ENCODE results near the gene CABCOCO1. TPM values are rescaled to one million over a fixed set of nuclear protein-coding genes. Genes with fewer than 3 reads are reported as not detected.
A peak's percentile ranks its signal among the peaks of the same experiment; 100 is the strongest.

CABCOCO1 gene
- 0.19 TPM in 1 of 2 replicates, not detected in the other for total RNA-seq
- long read RNA-seq = 0 reads

GRCh38 chr10:61662794-61663259 is at the start of gene CABCOCO1:
Gene CABCOCO1, plus strand, starts transcription at chr10:61662929. Its CDS starts 44 bp downstream, at chr10:61662973.
- peak within 1 kb of the TSS; percentile 66 for H3K27ac Mint-ChIP-seq (ENCODE audit: unreplicated experiment)
- H3K4me3 Mint-ChIP-seq (ENCODE audit: unreplicated experiment) = peak within 1 kb of the TSS; percentile 72
- H3K4me1 Mint-ChIP-seq (ENCODE audit: unreplicated experiment) = peaks cover 10% of the 10 kb centered on the region
- peak; percentile 89 for DNase-seq (ENCODE audit: extremely low spot score, unreplicated experiment)
- peak; percentile 41 for TF ChIP-seq CTCF (IDR thresholded peaks at IDR 0.05)
- H3K27me3 Mint-ChIP-seq (ENCODE audit: unreplicated experiment) = no peaks in the 10 kb centered on the region
- H3K36me3 Mint-ChIP-seq (ENCODE audit: unreplicated experiment) = no peaks in the 10 kb centered on the region
- no peaks in the 10 kb centered on the region for H3K9me3 Mint-ChIP-seq (ENCODE audit: unreplicated experiment)

DNA sequence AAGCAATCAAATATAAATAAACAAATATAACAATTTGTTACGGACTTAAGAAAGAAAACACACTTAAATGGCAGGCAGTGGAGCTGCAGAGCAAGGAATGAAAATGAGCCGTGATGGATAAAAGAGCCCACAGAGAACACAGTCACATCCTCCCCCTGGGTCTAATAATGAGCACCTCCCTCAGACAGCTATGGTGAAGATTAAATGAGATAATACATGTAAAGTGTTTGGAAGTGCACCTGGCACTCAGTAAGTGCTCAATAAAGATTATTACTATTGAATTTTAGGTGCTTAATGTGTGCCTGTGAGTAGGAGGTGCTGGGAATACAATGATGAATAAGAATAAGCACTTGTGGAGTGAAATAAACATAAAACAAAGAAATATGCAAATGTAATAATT is 49.1 kb upstream of the CABCOCO1 start:
- DNase-seq (ENCODE audit: extremely low spot score, unreplicated experiment) = no peak
- Mint-ChIP-seq H3K9me3 (ENCODE audit: unreplicated experiment) (no peaks in the 10 kb centered on the region), H3K27ac (ENCODE audit: unreplicated experiment) (no peak overlapping the region), H3K36me3 (ENCODE audit: unreplicated experiment) (no peaks in the 10 kb centered on the region), H3K4me3 (ENCODE audit: unreplicated experiment) (no peak overlapping the region), H3K4me1 (ENCODE audit: unreplicated experiment) (peaks cover 31% of the 10 kb centered on the region), H3K27me3 (ENCODE audit: unreplicated experiment) (no peaks in the 10 kb centered on the region)
- no peak for TF ChIP-seq CTCF (IDR thresholded peaks at IDR 0.05)

DNA sequence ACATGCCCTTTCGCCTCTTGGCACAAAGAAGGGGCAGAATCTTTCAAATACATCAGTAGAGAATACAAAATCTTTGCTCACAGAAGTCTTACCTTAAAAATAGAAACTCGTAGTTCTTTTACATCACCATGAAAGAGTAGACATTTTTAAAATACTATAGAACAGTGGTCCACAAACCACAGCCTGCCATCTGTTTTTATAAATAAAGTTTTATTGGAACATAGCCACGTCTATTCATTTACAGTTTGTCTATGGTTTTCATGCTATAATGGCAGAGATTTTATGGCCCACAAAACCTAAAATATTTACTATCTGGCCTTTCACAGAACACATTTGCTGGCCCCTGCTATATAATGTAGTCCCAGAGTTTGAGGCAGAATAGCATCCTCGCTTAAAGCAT is 46.1 kb upstream of the CABCOCO1 start:
- Mint-ChIP-seq H3K4me1 (ENCODE audit: unreplicated experiment) (peaks cover 25% of the 10 kb centered on the region), H3K27ac (ENCODE audit: unreplicated experiment) (no peak overlapping the region), H3K9me3 (ENCODE audit: unreplicated experiment) (no peaks in the 10 kb centered on the region), H3K36me3 (ENCODE audit: unreplicated experiment) (no peaks in the 10 kb centered on the region), H3K27me3 (ENCODE audit: unreplicated experiment) (no peaks in the 10 kb centered on the region), H3K4me3 (ENCODE audit: unreplicated experiment) (no peak overlapping the region)
- no peak for DNase-seq (ENCODE audit: extremely low spot score, unreplicated experiment)
- no peak for TF ChIP-seq CTCF (IDR thresholded peaks at IDR 0.05)

DNA sequence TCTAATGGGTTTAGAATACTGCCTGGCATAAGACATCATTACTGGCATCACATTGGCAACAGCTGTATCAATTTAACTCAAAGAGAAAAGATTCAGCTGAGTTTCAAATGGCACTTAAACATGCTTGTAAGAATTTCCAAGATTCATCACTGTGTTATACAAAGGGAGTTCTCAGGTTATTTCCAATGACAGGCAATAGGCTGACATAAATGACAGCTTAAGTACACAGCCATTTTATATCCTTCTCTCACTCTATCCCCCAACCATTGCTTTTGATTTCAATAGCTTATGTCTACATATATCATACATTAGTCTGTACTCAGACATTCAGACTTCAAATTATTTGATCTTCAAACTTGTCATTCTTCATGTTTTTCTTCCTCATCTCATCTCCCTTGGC is 45.5 kb upstream of the CABCOCO1 start:
- Mint-ChIP-seq H3K27me3 (ENCODE audit: unreplicated experiment) (no peaks in the 10 kb centered on the region), H3K4me3 (ENCODE audit: unreplicated experiment) (no peak overlapping the region), H3K4me1 (ENCODE audit: unreplicated experiment) (peaks cover 25% of the 10 kb centered on the region), H3K9me3 (ENCODE audit: unreplicated experiment) (no peaks in the 10 kb centered on the region), H3K27ac (ENCODE audit: unreplicated experiment) (no peak overlapping the region), H3K36me3 (ENCODE audit: unreplicated experiment) (no peaks in the 10 kb centered on the region)
- no peak for DNase-seq (ENCODE audit: extremely low spot score, unreplicated experiment)
- TF ChIP-seq CTCF (IDR thresholded peaks at IDR 0.05) = no peak

DNA sequence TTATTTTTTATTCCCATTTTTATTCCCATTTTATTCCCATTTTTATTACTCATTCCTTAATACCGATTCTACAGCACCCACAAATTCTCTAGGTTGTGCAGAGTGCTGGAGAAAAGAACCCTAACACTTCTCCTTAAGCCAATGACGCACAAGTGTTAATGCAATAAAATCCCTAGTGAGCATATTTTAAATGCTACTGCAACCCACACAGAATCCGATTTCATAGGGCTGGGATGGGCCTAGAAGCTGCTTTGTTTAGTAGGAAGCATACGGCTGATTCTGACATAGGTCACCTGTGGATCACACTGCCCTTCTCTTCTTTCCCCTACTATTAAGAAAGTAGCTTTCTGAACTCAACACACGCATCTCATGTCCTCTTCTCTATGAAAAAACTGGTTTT is 45.1 kb upstream of the CABCOCO1 start:
- TF ChIP-seq CTCF (IDR thresholded peaks at IDR 0.05) = no peak
- Mint-ChIP-seq H3K27me3 (ENCODE audit: unreplicated experiment) (no peaks in the 10 kb centered on the region), H3K36me3 (ENCODE audit: unreplicated experiment) (no peaks in the 10 kb centered on the region), H3K27ac (ENCODE audit: unreplicated experiment) (no peak overlapping the region), H3K4me1 (ENCODE audit: unreplicated experiment) (peaks cover 25% of the 10 kb centered on the region), H3K9me3 (ENCODE audit: unreplicated experiment) (no peaks in the 10 kb centered on the region), H3K4me3 (ENCODE audit: unreplicated experiment) (no peak overlapping the region)
- DNase-seq (ENCODE audit: extremely low spot score, unreplicated experiment) = no peak
